ENCODE data around the gene TMC5.

TMC5 gene

DNA sequence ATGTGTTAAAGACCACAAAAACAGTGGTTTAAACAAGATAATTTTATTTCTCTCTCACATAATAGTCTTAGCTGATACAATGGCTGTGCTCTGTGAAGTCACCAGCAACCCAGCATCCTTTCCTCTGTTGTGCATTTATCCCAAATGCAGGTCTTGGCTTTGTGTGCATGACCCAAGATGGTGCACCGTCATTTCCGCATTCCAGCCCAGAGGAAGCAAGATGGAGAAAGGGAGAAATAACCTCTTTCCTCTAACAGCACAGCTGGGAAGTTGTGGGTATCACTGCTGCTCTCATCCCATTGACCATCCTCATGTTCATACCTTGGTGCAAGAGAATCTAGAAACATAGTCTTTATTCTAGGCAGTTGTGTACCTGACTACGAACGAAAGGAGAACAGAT is 21.8 kb downstream of the TMC5 start:
- TF ChIP-seq, protein P1, sequence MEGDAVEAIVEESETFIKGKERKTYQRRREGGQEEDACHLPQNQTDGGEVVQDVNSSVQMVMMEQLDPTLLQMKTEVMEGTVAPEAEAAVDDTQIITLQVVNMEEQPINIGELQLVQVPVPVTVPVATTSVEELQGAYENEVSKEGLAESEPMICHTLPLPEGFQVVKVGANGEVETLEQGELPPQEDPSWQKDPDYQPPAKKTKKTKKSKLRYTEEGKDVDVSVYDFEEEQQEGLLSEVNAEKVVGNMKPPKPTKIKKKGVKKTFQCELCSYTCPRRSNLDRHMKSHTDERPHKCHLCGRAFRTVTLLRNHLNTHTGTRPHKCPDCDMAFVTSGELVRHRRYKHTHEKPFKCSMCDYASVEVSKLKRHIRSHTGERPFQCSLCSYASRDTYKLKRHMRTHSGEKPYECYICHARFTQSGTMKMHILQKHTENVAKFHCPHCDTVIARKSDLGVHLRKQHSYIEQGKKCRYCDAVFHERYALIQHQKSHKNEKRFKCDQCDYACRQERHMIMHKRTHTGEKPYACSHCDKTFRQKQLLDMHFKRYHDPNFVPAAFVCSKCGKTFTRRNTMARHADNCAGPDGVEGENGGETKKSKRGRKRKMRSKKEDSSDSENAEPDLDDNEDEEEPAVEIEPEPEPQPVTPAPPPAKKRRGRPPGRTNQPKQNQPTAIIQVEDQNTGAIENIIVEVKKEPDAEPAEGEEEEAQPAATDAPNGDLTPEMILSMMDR (IDR thresholded peaks at IDR 0.05; ENCODE audit: low read depth, low read length, poor library complexity, severe bottlenecking), result no peak
- no peak for TF ChIP-seq EZH2phosphoT487 (IDR thresholded peaks at IDR 0.05; ENCODE audit: borderline replicate concordance, low read length)
- Histone ChIP-seq H3K27me3 (ENCODE audit: control insufficient read depth, low read length) (no peaks in the 10 kb centered on the region), H3K79me2 (ENCODE audit: control insufficient read depth, low read length) (no peaks in the 10 kb centered on the region)

DNA sequence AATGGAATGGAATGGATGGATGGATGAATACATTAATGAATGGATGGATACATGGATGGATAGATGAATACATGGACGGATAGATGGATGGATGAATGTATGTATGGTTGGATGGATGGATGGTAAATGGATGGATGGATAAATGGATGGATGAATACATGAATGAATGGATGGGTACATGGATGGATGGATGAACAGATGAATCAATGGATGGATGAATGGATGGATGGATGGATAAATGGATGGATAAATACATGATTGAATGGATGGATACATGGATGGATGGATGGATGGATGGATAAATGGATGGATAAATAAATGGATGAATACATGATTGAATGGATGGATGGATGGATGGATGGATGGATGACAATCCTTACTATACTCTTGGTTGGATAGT is 26.0 kb downstream of the TMC5 start:
- Histone ChIP-seq H3K27me3 (ENCODE audit: control insufficient read depth, low read length) (no peaks in the 10 kb centered on the region), H3F3A (ENCODE audit: control insufficient read depth, insufficient read depth) (no peaks in the 10 kb centered on the region), H3K4me2 (ENCODE audit: low read length) (no peak overlapping the region), H3K9me3 (ENCODE audit: control insufficient read depth, insufficient read depth, low read length) (peaks cover 3% of the 10 kb centered on the region; the same call in 1 of the 2 replicates), H3K27ac (ENCODE audit: low read depth, low read length) (no peak overlapping the region), H3K36me3 (ENCODE audit: control insufficient read depth, low read length) (no peaks in the 10 kb centered on the region), H3K4me3 (ENCODE audit: low read length) (no peak overlapping the region), H3K79me2 (ENCODE audit: control insufficient read depth, low read length) (no peaks in the 10 kb centered on the region), H3K4me1 (ENCODE audit: control insufficient read depth, low read length) (no peaks in the 10 kb centered on the region), H3K9me2 (replicated peaks; ENCODE audit: control insufficient read depth, low read length) (no peaks in the 10 kb centered on the region), H4K20me1 (ENCODE audit: control insufficient read depth, insufficient read depth, low read depth, low read length) (no peaks in the 10 kb centered on the region)
- TF ChIP-seq EZH2phosphoT487 (IDR thresholded peaks at IDR 0.05; ENCODE audit: borderline replicate concordance, low read length), result no peak
- TF ChIP-seq, protein P1 (IDR thresholded peaks at IDR 0.05; ENCODE audit: low read depth, low read length, poor library complexity, severe bottlenecking), result no peak

More for the DNA sequence above, 21.8 kb downstream of the TMC5 start:
- H3K4me3 ChIP-seq (ENCODE audit: low read length), result no peak overlapping the region
- no peaks in the 10 kb centered on the region for H3K36me3 ChIP-seq (ENCODE audit: control insufficient read depth, low read length)
- H3F3A ChIP-seq (ENCODE audit: control insufficient read depth, insufficient read depth), result no peaks in the 10 kb centered on the region
- no peak overlapping the region for H3K27ac ChIP-seq (ENCODE audit: low read depth, low read length)
- H3K4me2 ChIP-seq (ENCODE audit: low read length), result no peak overlapping the region
- no peaks in the 10 kb centered on the region for H3K9me3 ChIP-seq (ENCODE audit: control insufficient read depth, insufficient read depth, low read length)
- H4K20me1 ChIP-seq (ENCODE audit: control insufficient read depth, insufficient read depth, low read depth, low read length), result no peaks in the 10 kb centered on the region
- H3K4me1 ChIP-seq (ENCODE audit: control insufficient read depth, low read length), result peaks cover 18% of the 10 kb centered on the region
- H3K9me2 ChIP-seq (replicated peaks; ENCODE audit: control insufficient read depth, low read length), result no peaks in the 10 kb centered on the region

DNA sequence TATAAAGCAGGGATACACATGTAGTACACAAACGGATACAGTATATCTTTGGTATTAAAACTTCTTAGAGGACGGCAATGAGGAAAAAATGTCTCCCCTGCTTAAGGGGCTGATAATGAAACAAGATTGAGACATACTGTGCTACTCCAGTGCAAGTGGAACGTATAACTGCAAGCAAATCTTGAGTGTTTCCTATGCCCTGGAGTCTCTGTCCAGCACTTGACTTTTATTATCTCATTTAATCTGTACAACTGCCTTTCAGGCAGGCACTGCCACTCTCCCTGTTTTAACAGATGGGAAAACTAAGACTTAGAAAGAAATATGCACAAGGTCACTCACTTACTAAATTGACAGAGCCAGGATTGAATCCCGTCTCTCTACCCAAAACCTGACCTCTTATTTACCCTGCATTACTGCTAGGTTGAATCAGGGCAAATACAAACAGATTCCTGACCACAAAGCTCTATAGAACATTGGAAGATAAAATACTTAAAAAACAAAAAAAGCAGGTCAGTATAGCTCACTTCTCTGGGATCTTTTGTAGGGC is 28.7 kb downstream of the TMC5 start:
- H3K9me2 ChIP-seq (replicated peaks; ENCODE audit: control insufficient read depth, low read length), result no peaks in the 10 kb centered on the region
- no peaks in the 10 kb centered on the region for H3K27me3 ChIP-seq (ENCODE audit: control insufficient read depth, low read length)
- no peak overlapping the region for H3K4me3 ChIP-seq (ENCODE audit: low read length)
- no peak overlapping the region for H3K27ac ChIP-seq (ENCODE audit: low read depth, low read length)
- H3F3A ChIP-seq (ENCODE audit: control insufficient read depth, insufficient read depth), result no peaks in the 10 kb centered on the region
- H4K20me1 ChIP-seq (ENCODE audit: control insufficient read depth, insufficient read depth, low read depth, low read length), result no peaks in the 10 kb centered on the region
- peaks cover 3% of the 10 kb centered on the region; the same call in 1 of the 2 replicates for H3K9me3 ChIP-seq (ENCODE audit: control insufficient read depth, insufficient read depth, low read length)
- no peaks in the 10 kb centered on the region for H3K79me2 ChIP-seq (ENCODE audit: control insufficient read depth, low read length)
- H3K4me1 ChIP-seq (ENCODE audit: control insufficient read depth, low read length), result no peaks in the 10 kb centered on the region
- H3K36me3 ChIP-seq (ENCODE audit: control insufficient read depth, low read length), result no peaks in the 10 kb centered on the region
- H3K4me2 ChIP-seq (ENCODE audit: low read length), result no peak overlapping the region
- TF ChIP-seq, protein P1 (IDR thresholded peaks at IDR 0.05; ENCODE audit: low read depth, low read length, poor library complexity, severe bottlenecking), result no peak
- no peak for TF ChIP-seq EZH2phosphoT487 (IDR thresholded peaks at IDR 0.05; ENCODE audit: borderline replicate concordance, low read length)

All from DOHH2 (cell line).